ENCODE measurements around the gene SCGB1A1. TPM values are rescaled to one million over a fixed set of nuclear protein-coding genes. Genes with fewer than 3 reads are reported as not detected.
A peak's percentile ranks its signal among the peaks of the same experiment; 100 is the strongest.

SCGB1A1 gene
- total and polyA plus RNA-seq, 11 donors, result not detected

- no peak for ATAC-seq
- intact Hi-C loops (cut with DNase I), result no loop called here
- H3K4me3 ChIP-seq, result no peak overlapping the region
- no peaks in the 10 kb centered on the region for H3K9me3 ChIP-seq
- no peak for DNase-seq
- H3K27me3 ChIP-seq, result no peaks in the 10 kb centered on the region
- no peak overlapping the region for H3K27ac ChIP-seq
- no peaks in the 10 kb centered on the region for H3K4me1 ChIP-seq
- no peaks in the 10 kb centered on the region for H3K36me3 ChIP-seq
- WGBS, 4 donors, result 82 to 93% (median 87%) methylated on average over 5 of the region's 5 CpGs
- TF ChIP-seq CTCF (IDR thresholded peaks at IDR 0.05) (no peak), POLR2A (IDR thresholded peaks at IDR 0.05) (no peak)
Measured at GRCh38 chr11:62411524-62411923, 7.3 kb upstream of the SCGB1A1 start.

GRCh38 chr11:62413060-62413696 lies 5.7 kb upstream of the SCGB1A1 start:
- ATAC-seq (no peak), DNase-seq (no peak)
- H3K27me3 ChIP-seq, result no peaks in the 10 kb centered on the region
- H3K9me3 ChIP-seq, result no peaks in the 10 kb centered on the region
- no peaks in the 10 kb centered on the region for H3K4me1 ChIP-seq
- intact Hi-C loops (cut with DNase I), result no loop called here
- H3K36me3 ChIP-seq, result no peaks in the 10 kb centered on the region
- H3K4me3 ChIP-seq, result no peak overlapping the region
- H3K27ac ChIP-seq, result no peak overlapping the region
- TF ChIP-seq CTCF (IDR thresholded peaks at IDR 0.05) (no peak), POLR2A (IDR thresholded peaks at IDR 0.05) (no peak)
- 70 to 84% (median 72%) methylated on average over 8 of the region's 8 CpGs for WGBS, 4 donors

- WGBS, 4 donors, result 80 to 90% (median 88%) methylated on average over 12 of the region's 12 CpGs
- ATAC-seq (no peak), DNase-seq (no peak)
- no peak overlapping the region for H3K27ac ChIP-seq
- peaks cover 0 to 14% (median 6%) of the 10 kb centered on the region in 12 donors for H3K4me1 ChIP-seq
- no peaks in the 10 kb centered on the region for H3K9me3 ChIP-seq
- no peak overlapping the region for H3K4me3 ChIP-seq
- H3K27me3 ChIP-seq, result no peaks in the 10 kb centered on the region
- intact Hi-C loops (cut with DNase I), result no loop called here
- H3K36me3 ChIP-seq, result no peaks in the 10 kb centered on the region
- TF ChIP-seq POLR2A (IDR thresholded peaks at IDR 0.05) (no peak), CTCF (IDR thresholded peaks at IDR 0.05) (no peak)
Measured at GRCh38 chr11:62416596-62416995, 2.2 kb upstream of the SCGB1A1 start.

- peaks cover 0 to 14% (median 6%) of the 10 kb centered on the region in 12 donors for H3K4me1 ChIP-seq
- intact Hi-C loops (cut with DNase I), result no loop called here
- DNase-seq (no peak), ATAC-seq (no peak)
- no peaks in the 10 kb centered on the region for H3K9me3 ChIP-seq
- no peak overlapping the region for H3K4me3 ChIP-seq
- no peaks in the 10 kb centered on the region for H3K36me3 ChIP-seq
- WGBS, 4 donors, result 77 to 86% (median 83%) methylated on average over 5 of the region's 5 CpGs
- peak overlapping the region in 1 of 12 donors; percentile 77 for H3K27ac ChIP-seq
- no peaks in the 10 kb centered on the region for H3K27me3 ChIP-seq
- TF ChIP-seq CTCF (IDR thresholded peaks at IDR 0.05) (no peak), POLR2A (IDR thresholded peaks at IDR 0.05) (no peak)
Measured at GRCh38 chr11:62418136-62418535, 697 bp upstream of the SCGB1A1 start.
